CD4-positive, alpha-beta T cell treated with Interleukin-12 subunit alpha and Interleukin-12 subunit beta, for 1 hour (primary cell): Measurements from ENCODE around the gene PLCG1.

Source experiments
- DNase-seq: peaks from one replicate; pipeline ENCODE4 v3.0.0-alpha.2; 2020

Gene PLCG1

GRCh38 chr20:41145317-41145716, 8.0 kb downstream of the PLCG1 start:
- DNase-seq = no peak

- DNase-seq = no peak
Measured at GRCh38 chr20:41145821-41146620, 8.7 kb downstream of the PLCG1 start.

DNA sequence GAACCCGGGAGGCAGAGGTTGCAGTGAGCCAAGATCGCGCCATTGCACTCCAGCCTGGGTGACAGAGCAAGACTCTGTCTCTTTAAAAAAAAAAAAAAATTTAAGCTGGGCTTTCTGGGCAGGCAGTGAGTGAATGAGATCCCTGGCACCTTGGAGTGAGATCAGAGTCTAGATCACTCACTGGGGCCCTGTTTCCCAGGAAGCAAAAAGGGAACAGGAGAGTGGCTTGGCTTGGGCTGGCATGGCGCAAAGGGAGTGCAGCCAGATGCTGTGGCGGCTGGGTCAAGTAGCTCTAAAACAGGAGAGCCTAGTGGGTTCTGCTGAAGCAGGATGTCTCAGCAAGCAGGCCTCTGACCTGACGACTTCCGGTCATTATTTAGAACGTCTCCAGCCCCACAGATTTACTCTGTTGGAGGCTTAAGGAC, 10.4 kb downstream of the PLCG1 start:
- no peak for DNase-seq

GRCh38 chr20:41148942-41149341, 11.6 kb downstream of the PLCG1 start:
- no peak for DNase-seq

DNA sequence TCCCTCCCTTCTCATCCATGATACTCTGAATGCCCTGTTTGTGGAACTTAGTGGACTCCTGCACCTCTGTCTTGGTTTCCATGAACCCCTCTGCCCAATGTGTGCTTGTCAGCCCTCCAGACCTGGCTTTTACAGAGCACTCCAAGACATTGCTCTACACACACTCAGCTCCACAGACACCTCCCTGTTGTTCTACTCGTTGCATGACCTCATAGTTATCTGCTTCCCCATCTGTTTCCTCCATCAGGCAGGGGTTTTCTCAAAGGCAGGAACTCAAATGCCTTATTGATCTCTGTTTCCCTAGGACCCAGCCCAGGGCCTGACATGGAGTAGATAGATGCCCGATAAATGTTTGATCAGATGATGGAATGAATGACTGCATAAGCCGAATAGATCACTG, 13.3 kb downstream of the PLCG1 start:
- peak; percentile 51 for DNase-seq

DNA sequence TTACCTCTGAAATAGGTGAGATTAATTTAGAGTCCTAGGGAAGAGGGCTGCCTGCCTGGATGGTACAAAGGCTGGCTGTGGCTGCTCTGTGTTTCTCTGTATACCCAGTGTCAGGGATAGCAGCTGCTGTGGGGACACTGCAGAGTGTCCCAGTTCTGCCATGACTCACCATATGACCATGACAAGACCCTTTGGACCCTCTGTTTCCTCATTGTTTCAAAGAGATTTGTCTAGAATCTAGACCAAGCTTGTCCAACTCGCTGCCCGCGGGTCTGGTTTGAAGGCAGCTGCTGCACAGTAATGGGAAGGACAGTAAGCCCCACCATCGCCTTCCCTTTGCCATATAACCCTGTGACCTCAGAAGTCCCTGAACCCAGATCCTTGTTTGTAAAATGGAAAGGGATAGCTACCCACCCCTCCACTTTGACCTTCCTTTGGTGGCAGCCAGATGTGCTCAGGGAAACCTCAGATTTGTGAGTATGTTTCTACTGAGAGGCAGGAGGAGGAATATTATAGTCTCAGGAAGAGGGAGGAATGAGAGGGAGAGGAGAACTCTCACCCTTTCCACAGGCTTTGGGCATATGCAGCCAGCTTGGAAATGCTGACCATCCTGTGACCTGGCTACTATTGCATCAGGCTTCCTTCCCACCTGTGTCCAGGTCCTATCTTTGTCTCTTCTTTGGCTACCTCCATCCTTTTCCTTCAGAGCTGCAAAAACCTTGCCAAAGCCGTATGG, 14.0 kb downstream of the PLCG1 start:
- DNase-seq = no peak

GRCh38 chr20:41152108-41152757, 14.9 kb downstream of the PLCG1 start:
- no peak for DNase-seq

- no peak for DNase-seq
Measured at GRCh38 chr20:41154436-41155176, 17.3 kb downstream of the PLCG1 start.

DNA sequence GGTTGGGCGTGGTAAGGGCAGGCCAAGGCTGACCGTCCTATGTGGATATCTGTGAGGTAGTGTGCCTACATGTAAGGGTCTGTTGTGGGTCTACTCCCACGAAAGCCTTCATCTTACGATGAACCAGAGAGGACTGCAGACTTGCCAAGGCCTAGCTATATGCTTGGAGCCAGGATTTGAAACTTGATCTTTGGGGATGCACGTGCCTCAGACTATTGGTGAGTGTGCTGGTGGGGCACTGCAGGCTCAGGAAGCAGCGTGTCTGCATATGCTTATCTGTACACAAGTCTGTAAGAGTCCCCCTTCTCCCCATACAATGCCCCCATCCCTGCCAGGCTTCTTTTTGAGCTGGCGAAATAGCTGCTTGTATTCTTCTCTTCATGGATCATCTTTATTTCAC, 17.9 kb downstream of the PLCG1 start:
- no peak for DNase-seq

DNA sequence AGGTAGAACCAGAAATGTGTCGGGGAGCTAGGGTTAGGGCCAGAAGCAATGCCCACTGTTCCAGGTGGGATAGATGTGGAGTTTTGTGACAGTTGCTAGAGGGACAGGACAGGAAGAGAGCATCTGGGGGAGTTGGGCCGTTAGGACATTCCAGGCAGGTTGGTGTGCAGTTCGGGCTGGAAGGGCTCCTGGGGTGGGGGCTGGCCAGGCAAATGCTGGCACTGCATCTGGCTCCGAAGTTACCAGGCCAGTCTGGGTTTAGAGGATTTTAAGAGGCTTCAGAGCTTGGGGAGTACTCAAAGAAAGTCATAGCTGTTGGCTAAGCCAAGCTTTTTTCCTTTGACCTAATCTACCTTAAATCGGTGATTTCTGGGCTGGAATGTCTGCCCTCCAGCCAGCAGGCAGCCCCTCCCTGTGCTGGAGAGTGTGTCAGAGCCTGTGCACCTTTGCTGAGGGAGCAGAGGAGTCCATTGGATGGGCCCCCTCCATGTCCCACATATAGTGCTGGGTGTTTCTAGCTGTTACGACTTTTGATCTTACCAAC, 20.8 kb downstream of the PLCG1 start:
- DNase-seq = no peak

GRCh38 chr20:41159547-41159946, 22.2 kb downstream of the PLCG1 start:
- DNase-seq = no peak

GRCh38 chr20:41160686-41161085, 23.3 kb downstream of the PLCG1 start:
- DNase-seq = no peak

DNA sequence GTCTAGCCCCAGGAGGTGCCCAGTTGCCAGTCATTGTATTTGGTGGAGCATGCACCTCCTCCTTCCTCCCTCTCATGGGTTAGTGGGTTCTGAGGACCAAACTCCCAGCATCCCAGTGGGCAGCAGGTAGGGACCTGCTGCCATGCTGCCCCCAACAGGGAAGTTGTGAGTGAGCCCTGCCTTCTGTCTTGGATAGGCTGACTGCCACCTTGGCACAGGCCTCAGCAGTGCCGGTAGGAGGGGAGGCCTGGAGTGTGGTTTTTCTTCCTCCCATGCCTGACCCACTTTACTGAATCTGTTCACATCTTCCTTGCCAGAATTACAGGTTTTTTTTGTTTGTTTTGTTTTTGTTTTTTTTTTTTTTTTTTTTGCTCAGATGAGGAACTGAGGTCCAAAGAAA, 24.5 kb downstream of the PLCG1 start:
- no peak for DNase-seq

DNA sequence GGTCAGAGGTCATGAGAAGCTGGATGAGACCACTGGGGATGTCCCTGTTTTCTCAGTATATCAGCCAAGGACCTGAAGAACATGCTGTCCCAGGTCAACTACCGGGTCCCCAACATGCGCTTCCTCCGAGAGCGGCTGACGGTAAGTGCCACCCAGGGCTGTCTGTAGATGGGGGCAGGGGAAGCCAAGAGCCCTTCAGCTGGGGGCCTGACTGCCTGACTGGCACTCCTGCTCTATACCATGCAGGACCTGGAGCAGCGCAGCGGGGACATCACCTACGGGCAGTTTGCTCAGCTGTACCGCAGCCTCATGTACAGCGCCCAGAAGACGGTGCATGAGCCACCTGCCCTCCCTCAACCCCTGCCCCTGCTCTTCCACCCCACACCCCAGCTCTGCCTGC, 25.1 kb downstream of the PLCG1 start:
- DNase-seq = no peak

- DNase-seq = no peak
Measured at GRCh38 chr20:41163821-41164220, 26.5 kb downstream of the PLCG1 start.

DNA sequence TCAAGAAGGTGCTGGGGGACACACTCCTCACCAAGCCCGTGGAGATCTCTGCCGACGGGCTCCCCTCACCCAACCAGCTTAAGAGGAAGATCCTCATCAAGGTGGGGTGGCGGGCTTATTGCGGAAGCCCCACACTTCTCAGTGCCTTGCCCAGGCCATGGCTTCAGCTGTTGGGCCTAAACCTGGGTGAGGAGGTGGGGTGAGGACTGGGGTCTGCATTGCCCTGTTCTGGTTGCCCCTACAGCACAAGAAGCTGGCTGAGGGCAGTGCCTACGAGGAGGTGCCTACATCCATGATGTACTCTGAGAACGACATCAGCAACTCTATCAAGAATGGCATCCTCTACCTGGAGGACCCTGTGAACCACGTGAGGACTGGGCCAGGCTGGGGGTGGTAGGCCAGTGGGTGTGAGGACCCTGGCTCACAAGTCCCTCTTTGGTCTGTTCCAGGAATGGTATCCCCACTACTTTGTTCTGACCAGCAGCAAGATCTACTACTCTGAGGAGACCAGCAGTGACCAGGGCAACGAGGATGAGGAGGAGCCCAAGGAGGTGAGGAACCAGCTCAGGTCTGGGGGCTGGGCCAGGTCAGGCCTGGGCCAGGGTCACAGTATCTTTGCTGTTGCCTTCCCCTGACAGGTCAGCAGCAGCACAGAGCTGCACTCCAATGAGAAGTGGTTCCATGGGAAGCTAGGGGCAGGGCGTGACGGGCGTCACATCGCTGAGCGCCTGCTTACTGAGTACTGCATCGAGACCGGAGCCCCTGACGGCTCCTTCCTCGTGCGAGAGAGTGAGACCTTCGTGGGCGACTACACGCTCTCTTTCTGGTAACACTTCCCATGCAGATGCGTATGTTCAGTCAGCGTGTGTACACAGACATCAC, 27.9 kb downstream of the PLCG1 start:
- no peak for DNase-seq

GRCh38 chr20:41166201-41167117, 29.1 kb downstream of the PLCG1 start:
- no peak for DNase-seq

GRCh38 chr20:41167118-41167470, 29.8 kb downstream of the PLCG1 start:
- no peak for DNase-seq

GRCh38 chr20:41167481-41168253, 30.3 kb downstream of the PLCG1 start:
- DNase-seq = no peak
